Smooth muscle cell (in vitro differentiated cells): Measurements from ENCODE around the gene TEX12. TPM values are rescaled to one million over a fixed set of nuclear protein-coding genes. Genes with fewer than 3 reads are reported as not detected.

Source experiments
- DNase-seq: peaks from one replicate; lab custom pipeline; 2025; ENCODE audit not compliant: unreplicated experiment; lab: John Stamatoyannopoulos, UW
- H2AFZ ChIP-seq: fragments of 200-600 bp; sonication (generic); 2 replicates; pipeline ENCODE4 v1.6.0; 2016; ENCODE audit warnings: antibody characterized with exemption, low read depth, mild to moderate bottlenecking
- H3F3A ChIP-seq: fragments of 200-600 bp; sonication (generic); 2 replicates; pipeline ENCODE4 v1.6.0; 2017; ENCODE audit warnings: antibody characterized with exemption, low read depth
- H3K27ac ChIP-seq: fragments of 200-600 bp; sonication (generic); 2 replicates; pipeline ENCODE4 v1.5.1; 2016; ENCODE audit warnings: low read depth, mild to moderate bottlenecking
- H3K27me3 ChIP-seq: fragments of 200-600 bp; sonication (generic); 2 replicates; pipeline ENCODE4 v1.6.1; 2016; ENCODE audit warnings: low read depth, mild to moderate bottlenecking
- H3K36me3 ChIP-seq: fragments of 200-600 bp; sonication (generic); 2 replicates; pipeline ENCODE4 v1.5.1; 2016; ENCODE audit warnings: low read depth
- H3K4me1 ChIP-seq: fragments of 200-600 bp; sonication (generic); 2 replicates; pipeline ENCODE4 v1.5.1; 2016; ENCODE audit warnings: low read depth
- H3K4me2 ChIP-seq: fragments of 200-600 bp; sonication (generic); 2 replicates; pipeline ENCODE4 v1.6.0; 2016; ENCODE audit warnings: mild to moderate bottlenecking
- H3K4me3 ChIP-seq: fragments of 200-600 bp; sonication (generic); 2 replicates; pipeline ENCODE4 v1.5.1; 2016; ENCODE audit warnings: mild to moderate bottlenecking
- H3K79me2 ChIP-seq: fragments of 200-600 bp; sonication (generic); 2 replicates; pipeline ENCODE4 v1.6.0; 2016; ENCODE audit warnings: low read depth, mild to moderate bottlenecking
- H3K9ac ChIP-seq: fragments of 200-600 bp; sonication (generic); 2 replicates; pipeline ENCODE4 v1.6.0; 2016; ENCODE audit warnings: low read depth
- H3K9me3 ChIP-seq: fragments of 200-600 bp; sonication (generic); replicated peaks from 2 replicates; pipeline ENCODE4 v1.5.1; 2016; ENCODE audit warnings: low read depth
- H4K20me1 ChIP-seq: fragments of 200-600 bp; sonication (generic); 2 replicates; pipeline ENCODE4 v1.6.0; 2016; ENCODE audit warnings: low read depth
- CTCF ChIP-seq: fragments of 200-600 bp; sonication (generic); IDR thresholded peaks from 2 replicates; pipeline ENCODE4 v1.5.1; 2017; ENCODE audit warnings: borderline replicate concordance, mild to moderate bottlenecking, antibody characterized with exemption; ENCODE audit not compliant: insufficient read depth, poor library complexity, severe bottlenecking
- WGBS: methylation state at CpG from one replicate; pipeline ENCODE4 v1.1.7; 2016; ENCODE audit warnings: low lambda C conversion rate; 5-methylcytosine and 5-hydroxymethylcytosine counted together
- polyA plus RNA-seq: library from polyadenylated mRNA; unstranded; fragments of >200 nt; fragmentation: Nextera tagmentation; extraction: Ambion mirVana; gene quantifications from 2 replicates; pipeline ENCODE4 v1.2.1, GENCODE V29; 2016
- total RNA-seq: library from RNA; depleted of rRNA; stranded (reverse); fragments of >200 nt; gene quantifications from 2 replicates; pipeline ENCODE4 v1.2.3, GENCODE V29; 2014

TEX12 gene
- total and polyA plus RNA-seq, 2 experiments from 2014 or later = not detected

GRCh38 chr11:112178936-112179335 lies 11.8 kb downstream of the TEX12 start:
- Histone ChIP-seq H3K27me3 (no peaks in the 10 kb centered on the region), H3F3A (no peaks in the 10 kb centered on the region), H2AFZ (no peak overlapping the region), H3K4me3 (peak overlapping the region; percentile 41), H3K9ac (no peak overlapping the region), H3K36me3 (no peaks in the 10 kb centered on the region), H3K27ac (no peak overlapping the region), H3K4me1 (no peaks in the 10 kb centered on the region), H3K79me2 (no peaks in the 10 kb centered on the region), H3K9me3 (no peaks in the 10 kb centered on the region), H3K4me2 (no peak overlapping the region), H4K20me1 (no peaks in the 10 kb centered on the region)
- TF ChIP-seq CTCF = no peak
- no peak for DNase-seq
- 76% methylated on average over 3 of the region's 3 CpGs for WGBS

- H3K36me3 ChIP-seq = no peaks in the 10 kb centered on the region
- DNase-seq = no peak
- H3K9me3 ChIP-seq = no peaks in the 10 kb centered on the region
- no peaks in the 10 kb centered on the region for H4K20me1 ChIP-seq
- H3K27me3 ChIP-seq = no peaks in the 10 kb centered on the region
- no peak overlapping the region for H3K9ac ChIP-seq
- H3F3A ChIP-seq = no peaks in the 10 kb centered on the region
- no peak for TF ChIP-seq CTCF
- no peaks in the 10 kb centered on the region for H3K79me2 ChIP-seq
- H3K4me2 ChIP-seq = no peak overlapping the region
- no peak overlapping the region for H2AFZ ChIP-seq
- no peak overlapping the region for H3K4me3 ChIP-seq
- H3K4me1 ChIP-seq = no peaks in the 10 kb centered on the region
- H3K27ac ChIP-seq = no peak overlapping the region
Observed at GRCh38 chr11:112179601-112180000, 12.4 kb downstream of the TEX12 start.

GRCh38 chr11:112182867-112183266 lies 15.7 kb downstream of the TEX12 start:
- H3K4me1 ChIP-seq = no peaks in the 10 kb centered on the region
- H3K9me3 ChIP-seq = no peaks in the 10 kb centered on the region
- no peak overlapping the region for H2AFZ ChIP-seq
- H3K27ac ChIP-seq = no peak overlapping the region
- H3K36me3 ChIP-seq = no peaks in the 10 kb centered on the region
- no peak for DNase-seq
- no peak overlapping the region for H3K4me3 ChIP-seq
- no peak overlapping the region for H3K4me2 ChIP-seq
- H4K20me1 ChIP-seq = no peaks in the 10 kb centered on the region
- no peak for TF ChIP-seq CTCF
- H3K79me2 ChIP-seq = no peaks in the 10 kb centered on the region
- no peak overlapping the region for H3K9ac ChIP-seq
- 79% methylated on average over 1 of the region's 1 CpG for WGBS
- H3K27me3 ChIP-seq = no peaks in the 10 kb centered on the region
- H3F3A ChIP-seq = no peaks in the 10 kb centered on the region

GRCh38 chr11:112185883-112186282 lies 18.7 kb downstream of the TEX12 start:
- H3K79me2 ChIP-seq = no peaks in the 10 kb centered on the region
- no peaks in the 10 kb centered on the region for H3K9me3 ChIP-seq
- no peak overlapping the region for H3K9ac ChIP-seq
- no peaks in the 10 kb centered on the region for H3K36me3 ChIP-seq
- no peak for TF ChIP-seq CTCF
- H2AFZ ChIP-seq = no peak overlapping the region
- no peak overlapping the region for H3K27ac ChIP-seq
- H3F3A ChIP-seq = no peaks in the 10 kb centered on the region
- H3K27me3 ChIP-seq = no peaks in the 10 kb centered on the region
- H3K4me2 ChIP-seq = no peak overlapping the region
- DNase-seq = no peak
- H3K4me1 ChIP-seq = no peaks in the 10 kb centered on the region
- no peaks in the 10 kb centered on the region for H4K20me1 ChIP-seq
- no peak overlapping the region for H3K4me3 ChIP-seq
